Nephron (organoid): Measurements from ENCODE around the gene PDPN.
"Not testable (repeated sequence)": the region's sequence is repeated elsewhere in the genome, so short reads cannot be mapped to it uniquely, and the experiment has no call there.

ENCODE experiments used
- H3K27ac Mint-ChIP-seq, 3 experiments: 2 replicates each; pipeline ENCODE4 v1.8.0; 2020; ENCODE audit warnings: mixed read lengths in 3 of 3, mild to moderate bottlenecking in 2 of 3, moderate library complexity in 1 of 3
- H3K27me3 Mint-ChIP-seq: 2 replicates; pipeline ENCODE4 v1.8.0; 2021; ENCODE audit warnings: low read depth, mild to moderate bottlenecking, moderate library complexity, mixed read lengths
- H3K36me3 Mint-ChIP-seq: 2 replicates; pipeline ENCODE4 v1.8.0; 2020; ENCODE audit warnings: low read depth, mixed read lengths
- H3K4me1 Mint-ChIP-seq: 2 replicates; pipeline ENCODE4 v1.8.0; 2020; ENCODE audit warnings: mixed read lengths
- H3K4me3 Mint-ChIP-seq, 3 experiments: 2 replicates each; pipeline ENCODE4 v1.8.0; 2020; ENCODE audit warnings: mild to moderate bottlenecking in 3 of 3, mixed read lengths in 3 of 3, moderate library complexity in 2 of 3
- H3K9me3 Mint-ChIP-seq: 2 replicates; pipeline ENCODE4 v1.8.0; 2020; ENCODE audit warnings: mixed read lengths
- TF ChIP-seq, protein P1 (sequence below), 3 experiments: fragments of 200-600 bp; sonication (generic); IDR thresholded peaks; one replicate each; pipeline ENCODE4 v1.5.0; 2021; ENCODE audit warnings: antibody characterized with exemption in 3 of 3; ENCODE audit not compliant: unreplicated experiment in 3 of 3

Gene PDPN

DNA sequence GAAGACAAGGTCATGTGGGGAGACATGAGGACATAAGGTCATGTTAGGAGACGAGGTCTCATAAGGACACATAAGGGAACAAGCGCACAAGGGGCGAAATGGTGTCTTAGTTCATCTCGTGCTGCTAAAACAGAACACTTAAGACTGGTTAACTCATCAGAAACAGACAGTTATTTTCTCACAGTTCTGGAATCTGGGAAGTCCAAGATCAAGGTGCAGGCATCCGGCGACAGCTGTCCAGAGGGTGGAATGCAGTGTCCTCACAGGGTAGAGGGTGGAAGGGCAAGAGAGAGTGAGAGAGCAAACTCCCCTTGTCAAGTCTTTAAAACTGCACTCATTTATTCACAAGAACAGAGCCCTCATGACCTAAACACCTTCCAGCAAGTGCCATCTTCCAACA is 34.6 kb upstream of the PDPN start:
- peaks cover 12% of the 10 kb centered on the region for H3K4me1 Mint-ChIP-seq
- no peak overlapping the region for H3K4me3 Mint-ChIP-seq
- H3K9me3 Mint-ChIP-seq, result no peaks in the 10 kb centered on the region
- TF ChIP-seq, protein P1, sequence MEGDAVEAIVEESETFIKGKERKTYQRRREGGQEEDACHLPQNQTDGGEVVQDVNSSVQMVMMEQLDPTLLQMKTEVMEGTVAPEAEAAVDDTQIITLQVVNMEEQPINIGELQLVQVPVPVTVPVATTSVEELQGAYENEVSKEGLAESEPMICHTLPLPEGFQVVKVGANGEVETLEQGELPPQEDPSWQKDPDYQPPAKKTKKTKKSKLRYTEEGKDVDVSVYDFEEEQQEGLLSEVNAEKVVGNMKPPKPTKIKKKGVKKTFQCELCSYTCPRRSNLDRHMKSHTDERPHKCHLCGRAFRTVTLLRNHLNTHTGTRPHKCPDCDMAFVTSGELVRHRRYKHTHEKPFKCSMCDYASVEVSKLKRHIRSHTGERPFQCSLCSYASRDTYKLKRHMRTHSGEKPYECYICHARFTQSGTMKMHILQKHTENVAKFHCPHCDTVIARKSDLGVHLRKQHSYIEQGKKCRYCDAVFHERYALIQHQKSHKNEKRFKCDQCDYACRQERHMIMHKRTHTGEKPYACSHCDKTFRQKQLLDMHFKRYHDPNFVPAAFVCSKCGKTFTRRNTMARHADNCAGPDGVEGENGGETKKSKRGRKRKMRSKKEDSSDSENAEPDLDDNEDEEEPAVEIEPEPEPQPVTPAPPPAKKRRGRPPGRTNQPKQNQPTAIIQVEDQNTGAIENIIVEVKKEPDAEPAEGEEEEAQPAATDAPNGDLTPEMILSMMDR (IDR thresholded peaks at IDR 0.05; ENCODE audit: unreplicated experiment in 3 of 3), result no peak
- H3K36me3 Mint-ChIP-seq, result no peaks in the 10 kb centered on the region
- peaks cover 39% of the 10 kb centered on the region for H3K27me3 Mint-ChIP-seq
- no peak overlapping the region for H3K27ac Mint-ChIP-seq

DNA sequence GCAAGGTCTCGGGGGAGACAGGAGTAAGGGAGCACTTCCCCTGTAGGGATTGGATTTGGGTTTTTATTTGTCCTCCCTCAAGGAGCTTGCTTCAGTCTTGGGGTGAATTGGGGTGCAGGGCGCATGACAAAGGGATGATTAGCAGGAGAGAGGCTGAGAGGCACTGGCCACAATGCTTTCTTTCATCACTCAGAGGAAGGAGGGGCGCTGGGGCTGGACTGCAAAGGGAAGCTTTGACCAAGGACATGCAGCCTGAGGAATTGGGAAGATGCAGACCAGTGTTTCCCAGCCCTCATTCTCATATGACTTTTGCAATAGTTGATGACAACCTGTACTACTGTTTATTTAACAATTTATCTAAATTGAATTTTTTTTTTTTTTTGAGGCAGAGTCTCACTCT is 34.1 kb upstream of the PDPN start:
- H3K36me3 Mint-ChIP-seq, result no peaks in the 10 kb centered on the region
- TF ChIP-seq, protein P1 (IDR thresholded peaks at IDR 0.05; ENCODE audit: unreplicated experiment in 3 of 3), result no peak
- H3K9me3 Mint-ChIP-seq, result no peaks in the 10 kb centered on the region
- peaks cover 7% of the 10 kb centered on the region for H3K4me1 Mint-ChIP-seq
- H3K27me3 Mint-ChIP-seq, result peaks cover 34% of the 10 kb centered on the region
- H3K4me3 Mint-ChIP-seq, result no peak overlapping the region
- H3K27ac Mint-ChIP-seq, result no peak overlapping the region

DNA sequence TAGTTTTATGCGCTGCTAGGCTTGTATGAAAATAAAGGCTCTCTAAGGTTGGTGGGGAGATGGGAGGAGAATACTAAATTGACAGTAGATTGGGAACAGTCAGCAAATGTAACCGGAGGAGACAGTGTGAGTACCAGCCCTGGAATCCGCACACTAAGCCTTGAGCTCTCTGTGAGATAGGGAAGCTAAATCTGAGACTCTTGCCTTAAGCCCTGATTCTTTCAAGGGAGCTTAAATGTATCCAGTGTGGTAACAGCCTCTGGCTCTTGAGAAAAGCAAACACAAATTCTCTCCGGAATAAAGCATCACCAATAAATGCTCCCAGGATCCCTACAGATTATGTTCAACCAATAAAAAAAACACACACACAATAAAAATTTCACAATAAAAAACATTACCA is 33.0 kb upstream of the PDPN start:
- Mint-ChIP-seq H3K27me3 (peaks cover 32% of the 10 kb centered on the region), H3K27ac (no peak overlapping the region), H3K4me3 (no peak overlapping the region), H3K9me3 (no peaks in the 10 kb centered on the region), H3K36me3 (no peaks in the 10 kb centered on the region), H3K4me1 (peaks cover 7% of the 10 kb centered on the region)
- TF ChIP-seq, protein P1 (IDR thresholded peaks at IDR 0.05; ENCODE audit: unreplicated experiment in 3 of 3), result no peak

DNA sequence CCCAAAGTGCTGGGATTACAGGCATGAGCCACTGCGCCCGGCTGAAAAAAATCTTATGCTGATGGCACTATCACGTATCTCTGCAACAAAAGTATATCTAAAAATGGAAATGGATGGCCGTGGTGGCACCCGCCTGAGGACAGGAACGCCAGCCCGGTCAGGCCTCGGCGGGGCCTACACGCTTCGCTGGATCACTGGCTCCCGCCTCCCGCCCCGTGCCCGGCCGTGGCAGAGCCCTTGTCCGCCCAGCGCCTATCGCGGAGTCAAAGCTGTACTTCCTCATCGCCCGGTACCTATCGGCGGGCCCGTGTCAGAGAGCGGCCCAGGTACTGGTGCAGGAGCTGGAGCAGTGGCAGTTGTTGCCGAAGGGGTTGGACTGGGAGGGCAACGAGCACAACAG is 28.8 kb upstream of the PDPN start:
- no peaks in the 10 kb centered on the region for H3K36me3 Mint-ChIP-seq

DNA sequence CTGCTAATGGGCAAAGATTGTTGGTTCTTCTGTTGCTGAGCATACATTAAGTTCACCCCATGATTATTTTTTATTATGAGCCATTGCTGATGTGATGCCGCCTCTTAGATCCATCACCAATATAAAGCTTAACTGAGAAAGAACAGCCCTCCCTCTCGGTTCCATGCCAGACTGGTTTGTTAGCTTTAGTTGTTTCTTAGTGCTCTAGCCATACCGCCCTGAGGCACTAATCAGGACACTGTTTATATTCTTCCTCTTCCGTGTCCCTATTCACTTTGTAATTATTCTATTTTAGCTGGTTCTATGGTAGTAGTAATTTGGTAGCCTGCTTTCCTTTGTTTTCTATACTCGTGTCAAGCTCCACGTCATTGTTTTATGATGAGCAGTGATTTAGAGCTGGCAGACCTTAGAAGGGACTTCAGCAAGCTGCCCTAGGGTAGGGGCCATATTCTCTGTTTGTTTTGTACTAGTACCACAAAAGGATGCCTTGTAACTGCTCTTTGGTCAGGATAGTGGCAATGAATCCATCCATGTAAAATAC is 27.3 kb upstream of the PDPN start:
- Mint-ChIP-seq H3K9me3 (no peaks in the 10 kb centered on the region), H3K36me3 (no peaks in the 10 kb centered on the region), H3K27me3 (peaks cover 20% of the 10 kb centered on the region), H3K4me1 (no peaks in the 10 kb centered on the region), H3K4me3 (no peak overlapping the region), H3K27ac (no peak overlapping the region)
- TF ChIP-seq, protein P1 (IDR thresholded peaks at IDR 0.05; ENCODE audit: unreplicated experiment in 3 of 3), result no peak

More for the DNA sequence above, 28.8 kb upstream of the PDPN start:
- peaks cover 7% of the 10 kb centered on the region for H3K4me1 Mint-ChIP-seq
- H3K9me3 Mint-ChIP-seq, result no peaks in the 10 kb centered on the region
- H3K27ac Mint-ChIP-seq, result no peak overlapping the region
- TF ChIP-seq, protein P1 (IDR thresholded peaks at IDR 0.05; ENCODE audit: unreplicated experiment in 3 of 3), result no peak
- no peak overlapping the region for H3K4me3 Mint-ChIP-seq
- H3K27me3 Mint-ChIP-seq, result peaks cover 13% of the 10 kb centered on the region

DNA sequence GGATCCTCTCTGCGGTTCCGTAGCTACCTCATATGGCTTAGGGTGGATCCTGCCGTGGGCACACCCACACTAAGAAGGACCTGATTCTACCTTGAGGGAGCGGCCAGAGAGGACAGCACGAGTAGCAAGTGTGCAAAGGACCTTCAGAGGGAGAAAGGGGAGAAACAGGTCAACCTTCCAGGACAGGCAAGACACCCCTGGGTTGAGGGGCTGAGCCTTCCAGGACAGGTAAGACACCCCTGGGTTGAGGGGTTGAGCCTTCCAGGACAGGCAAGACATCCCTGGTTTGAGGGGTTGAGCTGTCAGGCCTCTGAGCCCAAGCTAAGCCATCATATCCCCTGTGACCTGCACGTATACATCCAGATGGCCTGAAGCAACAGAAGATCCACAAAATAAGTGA is 23.1 kb upstream of the PDPN start:
- Mint-ChIP-seq H3K4me1 (no peaks in the 10 kb centered on the region), H3K4me3 (no peak overlapping the region), H3K9me3 (no peaks in the 10 kb centered on the region), H3K27ac (no peak overlapping the region), H3K36me3 (no peaks in the 10 kb centered on the region), H3K27me3 (peaks cover 30% of the 10 kb centered on the region)
- TF ChIP-seq, protein P1 (IDR thresholded peaks at IDR 0.05; ENCODE audit: unreplicated experiment in 3 of 3), result no peak

DNA sequence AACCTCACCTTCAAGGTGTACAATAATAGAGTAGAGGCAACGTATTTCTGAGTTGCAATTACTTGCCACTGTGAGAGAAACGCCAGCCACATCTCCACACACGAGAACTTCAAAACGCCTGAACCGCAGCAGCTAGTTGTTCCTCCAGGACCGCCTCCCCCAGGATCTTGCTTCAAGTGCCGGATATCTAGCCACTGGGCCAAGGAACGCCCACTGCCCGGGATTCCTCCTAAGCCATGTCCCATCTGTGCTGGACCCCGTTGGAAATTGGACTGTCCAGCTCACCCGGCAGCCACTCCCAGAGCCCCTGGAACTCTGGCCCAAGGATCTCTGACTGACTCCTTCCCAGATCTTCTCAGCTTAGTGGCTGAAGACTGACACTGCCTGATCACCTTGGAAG is 20.7 kb upstream of the PDPN start:
- not testable (repeated sequence) for H3K4me3 Mint-ChIP-seq, H3K27ac Mint-ChIP-seq, H3K4me1 Mint-ChIP-seq, H3K9me3 Mint-ChIP-seq, H3K36me3 Mint-ChIP-seq
- peaks cover 30% of the 10 kb centered on the region for H3K27me3 Mint-ChIP-seq
